ENCODE measurements around the gene GLRA3.
"Not testable (repeated sequence)": the region's sequence is repeated elsewhere in the genome, so short reads cannot be mapped to it uniquely, and the experiment has no call there.

Gene GLRA3

DNA sequence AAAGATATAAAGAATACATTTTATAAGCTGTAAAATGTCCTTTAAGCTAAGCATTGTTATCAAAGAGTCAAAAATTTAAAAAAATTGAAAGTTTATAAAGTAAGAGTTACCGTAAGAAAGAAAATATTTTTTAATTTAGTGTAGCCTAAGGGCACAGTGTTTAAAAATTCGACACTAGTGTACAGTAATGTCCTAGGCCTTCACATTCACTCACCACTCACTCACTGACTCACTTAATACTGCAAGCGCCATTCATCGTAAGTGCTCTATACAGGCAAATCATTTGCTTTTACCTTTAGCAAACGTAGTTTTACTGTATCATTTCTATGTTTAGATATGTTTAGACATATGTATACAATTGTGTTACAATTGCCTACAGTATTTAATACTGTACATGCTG lies 20.2 kb downstream of the GLRA3 start:
- no peak for DNase-seq

DNA sequence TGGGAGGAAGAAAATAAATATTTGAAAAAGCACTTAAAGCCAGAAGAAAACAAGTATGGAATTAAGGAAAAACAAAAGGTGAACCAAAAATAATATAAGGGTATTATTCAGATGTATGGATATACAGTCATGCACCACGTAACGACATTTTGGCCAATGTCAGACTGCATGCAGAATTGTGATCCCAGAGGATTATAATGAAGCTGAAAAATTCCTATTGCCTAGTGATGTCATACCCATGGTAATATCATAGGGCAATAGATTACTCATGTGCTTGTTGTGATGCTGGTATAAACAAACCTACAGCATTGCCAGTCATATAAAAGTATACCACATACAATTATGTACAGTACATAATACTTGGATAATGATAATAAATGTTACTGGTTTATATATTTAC lies 20.9 kb downstream of the GLRA3 start:
- DNase-seq = no peak

DNA sequence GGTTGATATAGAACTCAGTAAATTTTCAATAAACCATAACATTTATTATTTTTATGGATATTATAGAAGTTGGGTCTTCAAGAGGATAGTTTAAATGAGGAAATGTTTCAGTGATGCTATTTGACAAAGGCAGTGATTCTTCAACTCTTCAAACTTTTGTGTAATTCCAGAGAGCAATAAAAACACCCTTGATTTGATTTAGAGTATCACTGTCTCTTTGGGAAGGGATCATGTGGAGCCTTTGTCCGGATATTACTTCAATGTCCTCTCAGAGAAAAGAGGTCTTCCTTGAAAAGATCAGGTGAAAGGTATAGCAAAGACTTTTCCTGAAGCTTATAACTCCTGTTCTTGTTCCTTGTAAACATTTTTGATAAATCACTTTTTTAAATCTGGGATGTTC lies 23.3 kb downstream of the GLRA3 start:
- no peak for DNase-seq

DNA sequence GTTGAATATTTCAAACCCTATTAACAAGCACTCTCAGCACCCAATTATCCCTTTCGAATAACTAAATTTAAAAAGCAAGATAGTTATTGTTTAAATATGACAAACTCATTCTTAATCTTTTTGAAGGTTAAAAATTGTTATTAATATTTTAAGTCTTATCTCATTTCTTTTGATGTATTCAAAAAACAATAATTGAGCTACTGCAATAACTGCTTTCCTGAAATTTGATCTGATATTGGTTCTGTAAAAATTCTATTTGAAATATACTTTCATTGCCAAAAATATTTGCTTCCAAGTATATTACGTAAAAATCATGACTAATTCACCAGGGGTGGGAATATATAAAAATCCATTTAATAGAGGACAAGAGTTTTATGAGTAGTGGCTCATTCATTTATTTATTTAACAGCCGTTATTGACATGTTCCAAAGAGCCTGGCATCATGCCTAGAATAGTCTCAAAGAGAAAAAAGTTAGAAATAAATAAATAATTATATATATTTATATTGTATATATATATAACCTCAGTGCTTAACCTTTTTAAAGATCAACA lies 34.4 kb downstream of the GLRA3 start:
- DNase-seq = no peak

DNA sequence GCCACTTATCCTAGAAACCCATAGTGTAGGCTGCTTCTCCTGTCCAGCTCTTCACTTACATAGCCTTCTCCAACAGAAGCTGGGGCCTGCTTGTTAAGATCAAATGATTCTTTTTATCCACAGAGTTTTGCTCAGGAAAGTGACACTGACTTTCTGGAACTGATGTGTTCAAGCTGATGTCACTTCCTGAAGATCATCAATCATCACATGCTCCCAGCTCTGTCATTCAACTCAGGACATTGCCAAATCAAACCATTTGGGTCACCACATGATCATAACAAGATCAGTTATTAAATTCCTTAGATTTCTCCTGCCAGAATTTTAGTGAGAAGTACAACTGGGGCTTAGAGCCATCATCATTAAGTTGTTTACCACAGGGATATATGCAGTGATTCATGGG lies 39.4 kb downstream of the GLRA3 start:
- DNase-seq = no peak

DNA sequence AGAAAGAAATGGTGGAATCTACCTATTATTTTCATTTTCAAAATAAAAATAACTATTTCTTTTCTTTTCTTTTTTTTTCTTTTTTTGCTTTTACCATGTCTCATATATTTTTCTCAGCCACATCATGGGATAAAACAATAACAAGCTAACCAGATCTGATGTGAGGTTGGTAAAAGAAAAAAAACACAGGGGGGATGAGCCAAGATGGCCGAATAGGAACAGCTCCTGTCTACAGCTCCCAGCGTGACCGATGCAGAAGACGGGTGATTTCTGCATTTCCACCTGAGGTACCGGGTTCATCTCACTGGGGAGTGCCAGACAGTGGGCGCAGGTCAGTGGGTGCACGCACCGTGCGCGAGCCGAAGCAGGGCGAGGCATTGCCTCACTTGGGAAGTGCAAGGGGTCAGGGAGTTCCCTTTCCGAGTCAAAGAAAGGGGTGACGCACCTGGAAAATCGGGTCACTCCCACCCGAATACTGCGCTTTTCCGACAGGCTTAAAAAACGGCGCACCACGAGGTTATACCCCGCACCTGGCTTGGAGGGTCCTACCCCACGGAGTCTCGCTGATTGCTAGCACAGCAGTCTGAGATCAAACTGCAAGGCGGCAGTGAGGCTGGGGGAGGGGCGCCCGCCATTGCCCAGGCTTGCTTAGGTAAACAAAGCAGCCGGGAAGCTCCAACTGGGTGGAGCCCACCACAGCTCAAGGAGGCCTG lies 50.6 kb downstream of the GLRA3 start:
- DNase-seq = not testable (repeated sequence)

DNA sequence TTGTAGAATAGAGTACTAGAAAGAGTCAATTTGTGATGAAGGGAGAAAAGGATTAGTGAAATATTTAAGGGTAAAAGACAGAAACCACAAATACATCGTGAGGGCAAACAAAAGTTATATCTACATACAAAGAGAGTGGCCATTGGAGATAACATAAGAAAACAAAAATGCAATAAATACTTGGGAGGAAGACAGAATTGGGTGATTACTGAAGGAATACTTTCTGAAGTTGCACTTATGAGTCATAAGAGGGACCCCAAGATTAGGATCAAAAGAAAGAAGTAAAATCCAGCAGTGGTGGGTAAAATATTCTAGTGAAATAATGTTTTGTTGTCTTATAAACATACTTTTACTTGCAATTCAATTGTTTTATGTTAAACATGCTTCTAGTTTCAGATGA lies 53.7 kb downstream of the GLRA3 start:
- no peak for DNase-seq

DNA sequence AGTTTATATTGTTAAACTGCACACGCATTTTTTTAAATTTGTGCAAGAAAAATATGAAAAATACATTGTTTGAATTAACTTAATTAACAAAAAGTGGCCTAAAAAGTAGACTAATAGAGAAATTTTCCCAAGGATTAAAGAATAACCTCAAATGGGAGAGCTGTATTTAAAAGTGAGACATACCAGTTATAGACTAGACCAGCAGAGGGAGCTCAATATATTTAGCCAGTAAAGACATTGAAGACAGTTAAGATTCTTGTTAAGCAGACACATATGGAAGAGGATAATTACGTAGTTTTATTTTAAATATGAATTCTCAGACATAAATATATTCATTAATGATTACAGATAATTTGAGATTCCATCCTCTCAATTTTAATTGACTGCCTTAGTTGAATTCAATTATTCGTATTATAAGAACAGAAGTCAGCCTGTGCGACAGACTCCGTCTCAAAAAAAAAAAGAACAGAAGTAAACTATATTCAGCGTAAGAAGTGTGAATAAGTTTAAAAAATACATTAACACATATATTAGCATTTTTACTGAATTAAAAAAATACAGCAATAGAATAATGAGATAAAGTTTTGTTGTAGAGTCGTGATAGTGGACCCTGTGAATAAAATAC lies 64.8 kb downstream of the GLRA3 start:
- peak; percentile 3 for DNase-seq

DNA sequence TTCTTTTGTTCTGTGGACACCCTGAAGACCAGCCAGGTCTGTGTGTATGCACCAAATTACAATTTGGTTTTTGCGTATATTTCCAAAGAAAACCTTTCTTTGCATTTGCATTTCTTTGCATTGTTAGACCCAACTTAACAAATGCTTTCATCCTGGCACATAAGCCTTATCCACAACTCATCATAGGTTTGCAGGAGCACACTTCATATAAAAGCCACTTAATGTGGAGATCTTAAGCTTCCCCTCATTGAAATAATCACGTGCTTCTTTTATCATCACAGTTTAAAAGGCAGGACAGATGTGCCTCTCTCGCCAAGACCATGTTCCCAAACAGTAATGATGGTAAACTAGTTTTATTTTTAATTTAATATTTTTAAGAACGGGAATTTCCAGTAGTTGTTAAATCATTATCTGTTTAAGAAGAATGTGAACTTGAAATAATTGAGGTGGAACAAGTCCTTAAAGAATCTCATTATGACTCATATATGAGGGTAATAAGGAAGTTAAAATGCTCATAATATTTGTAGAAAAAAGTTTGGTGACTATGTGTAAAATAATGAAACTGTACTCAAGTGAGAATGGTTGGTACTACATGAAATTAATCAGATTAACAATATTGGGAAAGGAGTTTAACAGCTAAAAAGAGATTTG lies 65.5 kb downstream of the GLRA3 start:
- DNase-seq = no peak

DNA sequence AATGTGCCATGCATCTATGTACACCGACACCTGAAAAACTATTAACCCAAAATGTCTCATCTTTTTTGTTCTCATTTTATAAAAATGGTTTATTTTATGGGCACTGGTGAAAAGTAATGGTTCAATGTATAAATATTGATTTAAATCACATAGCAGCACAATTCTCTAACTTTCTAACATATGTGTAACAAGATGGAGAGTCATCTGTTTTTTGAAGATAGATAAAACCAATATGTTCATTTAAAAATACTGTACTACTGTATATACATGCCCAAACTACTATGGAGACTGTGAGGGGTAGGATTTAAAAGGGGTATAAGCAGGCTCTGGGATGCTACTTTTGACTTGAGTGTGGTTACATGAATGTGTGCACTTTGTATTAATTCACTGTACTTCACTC lies 67.6 kb downstream of the GLRA3 start:
- no peak for DNase-seq

DNA sequence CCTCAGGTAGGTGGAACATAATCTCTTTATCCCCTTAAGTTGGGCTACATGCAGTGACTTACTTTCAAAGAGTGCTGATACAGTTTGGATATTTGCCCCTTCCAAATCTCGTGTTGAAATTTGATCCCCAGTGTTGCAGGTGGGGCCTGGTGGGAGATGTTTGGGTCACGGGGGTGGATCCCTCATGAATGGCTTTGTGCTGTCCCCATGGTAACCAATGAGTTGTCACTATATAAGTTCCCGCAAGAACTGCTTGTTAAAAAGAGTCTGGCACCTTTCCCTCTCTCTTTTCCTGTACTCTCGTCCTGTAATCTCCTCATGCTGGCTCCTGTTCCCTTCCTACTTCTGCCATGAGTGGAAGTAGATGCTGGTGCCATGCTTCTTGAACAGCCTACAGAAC lies 71.3 kb downstream of the GLRA3 start:
- DNase-seq = no peak

DNA sequence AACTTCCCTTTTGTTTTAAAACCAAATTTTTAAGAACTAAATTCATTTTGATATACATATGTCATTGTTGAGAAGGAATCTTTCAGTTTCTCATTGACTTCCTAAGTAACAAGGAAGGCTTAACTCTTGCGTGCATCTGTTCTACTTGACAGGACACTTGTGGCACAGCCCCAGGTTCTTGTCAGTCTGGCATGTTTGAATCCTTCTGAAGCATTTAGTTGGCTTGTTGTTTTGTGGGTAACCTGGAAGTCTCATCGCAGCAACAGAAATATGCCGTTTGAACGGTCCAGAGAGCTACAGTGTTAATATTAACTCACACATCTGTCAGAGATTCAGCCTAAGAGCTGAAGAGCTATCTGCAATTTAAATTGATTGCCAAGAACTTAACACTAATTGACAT lies 76.0 kb downstream of the GLRA3 start:
- no peak for DNase-seq

DNA sequence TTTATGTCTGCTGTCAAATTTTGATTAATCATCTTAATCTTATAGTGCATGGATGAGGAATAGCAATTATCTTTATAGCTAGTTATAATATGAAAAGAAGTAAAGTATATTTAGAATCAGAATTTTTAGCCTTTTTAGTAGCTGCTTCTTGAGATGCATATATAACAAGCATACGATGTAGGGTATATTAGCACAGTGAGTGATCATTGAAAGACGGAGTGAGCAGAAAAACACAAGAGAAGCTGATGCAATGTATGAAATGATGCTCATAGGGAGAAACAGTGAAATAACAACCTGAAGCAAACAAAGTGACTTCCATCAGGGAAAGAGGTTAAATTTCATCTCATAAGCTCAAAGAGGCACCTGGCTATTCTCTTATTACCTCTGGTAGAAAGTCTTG lies 77.0 kb downstream of the GLRA3 start:
- no peak for DNase-seq

DNA sequence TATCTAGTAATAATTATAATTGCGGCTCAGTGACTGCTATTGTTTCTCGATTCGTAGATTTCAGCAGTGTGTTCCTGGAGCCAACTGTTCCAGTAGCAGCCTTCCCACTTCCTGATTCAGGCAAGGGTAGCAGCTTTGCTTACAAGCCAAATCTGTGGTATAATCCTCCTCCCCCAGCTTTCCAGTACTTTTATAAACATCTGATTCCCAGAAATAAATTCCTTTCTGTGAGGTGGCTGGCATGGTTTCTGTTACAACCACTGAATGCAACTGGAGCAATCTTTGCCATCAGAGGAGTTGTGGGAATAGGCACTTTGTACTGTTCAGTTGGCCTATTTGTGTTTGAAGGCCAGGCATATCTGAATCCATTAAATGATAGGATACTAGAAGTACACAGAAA lies 80.0 kb downstream of the GLRA3 start:
- no peak for DNase-seq

DNA sequence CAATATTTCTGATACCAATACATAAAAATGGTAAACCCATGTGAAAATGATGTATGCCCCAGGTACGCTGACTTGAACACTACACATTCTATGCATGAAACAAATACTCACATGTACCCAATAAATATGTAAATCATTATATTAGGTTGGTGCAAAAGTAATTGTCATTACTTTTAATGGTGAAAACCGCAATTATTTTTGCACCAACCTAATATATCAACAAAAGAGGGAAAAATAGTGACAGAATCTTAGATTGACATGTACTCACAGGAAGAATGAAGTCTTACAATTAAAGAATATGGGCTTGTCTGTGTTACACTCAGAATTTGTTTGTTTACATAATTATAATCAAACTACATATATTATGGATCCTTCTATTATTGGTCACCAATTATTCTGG lies 82.3 kb downstream of the GLRA3 start:
- DNase-seq = no peak

DNA sequence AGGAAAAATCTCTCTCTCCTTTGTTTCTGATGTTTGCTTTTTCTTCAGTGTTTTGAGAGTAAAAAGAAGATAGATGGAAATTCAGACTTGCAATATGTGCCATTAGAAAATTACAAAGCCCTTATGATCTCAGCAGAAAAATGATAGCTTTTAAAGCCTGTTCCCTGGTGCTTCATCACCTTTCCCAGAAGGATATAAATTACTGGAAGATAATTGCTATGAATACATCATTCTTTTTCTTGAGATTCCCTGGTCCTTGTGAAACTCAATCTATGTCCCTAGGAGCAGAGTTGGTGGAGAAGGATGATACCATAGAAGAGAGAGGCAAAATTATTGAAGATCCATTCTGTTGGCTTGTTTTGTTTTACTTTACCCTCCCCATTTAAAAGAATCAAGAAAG lies 86.5 kb downstream of the GLRA3 start:
- DNase-seq = no peak

DNA sequence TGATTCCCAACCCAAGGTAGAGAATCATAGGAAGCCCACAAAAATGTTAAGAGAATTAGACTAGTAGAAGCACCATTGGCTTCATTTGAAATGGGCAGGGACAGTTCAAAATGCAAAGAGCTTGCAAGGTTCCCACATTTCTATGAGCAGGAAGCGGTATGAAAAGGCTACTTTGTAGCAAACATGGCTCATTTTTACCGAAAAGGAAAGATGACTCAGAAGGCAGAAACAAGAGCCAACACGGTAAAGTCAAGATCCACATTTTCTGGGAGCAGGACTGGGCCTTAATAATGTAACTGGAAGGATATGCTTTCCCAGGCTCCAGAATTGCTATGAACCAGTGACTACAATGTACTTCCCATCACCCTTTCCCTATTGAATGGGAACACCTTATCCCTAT lies 89.5 kb downstream of the GLRA3 start:
- no peak for DNase-seq

DNA sequence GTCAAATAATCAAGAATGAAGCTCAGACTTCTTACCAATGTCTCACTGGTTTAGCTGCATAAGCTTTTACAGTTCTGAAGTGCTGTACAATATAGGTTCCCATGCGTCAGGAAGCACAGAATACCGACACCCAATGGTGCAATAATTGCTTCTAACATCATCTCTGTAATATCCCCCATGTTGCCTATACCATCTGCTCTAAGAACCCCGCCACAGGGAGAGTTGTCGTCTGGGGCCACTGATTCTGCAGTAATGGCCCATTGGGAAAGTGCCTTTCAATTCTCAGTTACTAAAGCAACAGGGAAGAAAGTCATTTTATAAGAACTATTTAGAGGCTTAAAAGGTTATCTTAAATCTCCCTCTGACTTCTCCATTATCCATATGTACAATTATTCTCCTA lies 94.9 kb downstream of the GLRA3 start:
- DNase-seq = no peak

DNA sequence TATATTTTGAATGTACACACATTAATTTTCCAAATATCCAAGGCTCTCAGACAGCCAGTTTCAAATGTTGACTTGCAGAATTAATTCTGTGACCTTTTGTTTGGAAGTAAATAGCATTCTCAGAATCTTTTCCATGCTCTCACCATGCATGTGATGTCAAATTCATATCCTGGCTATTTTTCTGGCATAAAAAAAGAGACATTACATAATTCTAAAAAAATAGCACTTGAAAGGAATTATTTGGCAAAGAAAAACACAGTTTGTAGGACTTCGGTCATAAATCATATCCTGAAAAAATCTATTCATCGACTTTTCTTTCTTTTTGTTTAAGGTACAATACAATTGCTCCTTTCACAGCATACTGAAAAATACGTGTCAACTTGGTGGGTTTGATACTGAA lies 111.2 kb downstream of the GLRA3 start:
- DNase-seq = no peak

DNA sequence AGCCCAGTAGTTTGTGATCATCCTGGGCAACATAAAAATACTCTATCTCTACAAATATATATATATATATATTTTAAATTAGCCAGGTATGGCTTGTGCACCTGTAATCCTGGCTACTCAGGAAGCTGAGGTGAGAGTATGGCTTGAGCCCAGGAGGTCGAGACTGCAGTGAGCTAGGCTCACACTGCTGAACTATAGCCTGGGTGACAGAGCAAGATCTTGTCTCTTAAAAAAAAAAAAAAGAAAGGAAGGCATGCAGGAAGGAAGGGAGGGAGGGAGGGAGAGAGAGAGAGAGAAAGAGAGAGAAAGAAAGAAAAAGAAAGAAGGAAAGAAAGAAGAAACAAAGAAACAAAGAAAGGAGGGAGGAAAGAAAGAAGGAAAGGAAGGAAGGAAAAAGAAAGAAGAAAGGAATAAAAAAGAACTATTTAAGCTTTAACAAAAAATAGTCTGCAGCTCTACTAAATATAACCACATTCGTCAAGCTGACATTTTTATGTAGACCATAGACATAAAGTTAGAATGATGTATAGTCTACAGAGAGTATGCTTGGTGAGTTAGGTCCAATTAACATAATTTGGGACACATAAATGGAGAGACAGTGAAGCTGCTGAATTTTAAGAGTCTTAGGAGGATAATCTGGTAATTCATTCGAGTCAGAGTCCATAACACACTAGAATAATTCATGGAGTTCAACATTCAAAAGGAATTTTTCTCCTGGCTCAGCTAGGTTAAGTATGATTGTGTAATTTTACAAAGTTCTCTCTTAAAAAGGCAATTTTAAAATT lies 111.9 kb downstream of the GLRA3 start:
- no peak for DNase-seq

DNA sequence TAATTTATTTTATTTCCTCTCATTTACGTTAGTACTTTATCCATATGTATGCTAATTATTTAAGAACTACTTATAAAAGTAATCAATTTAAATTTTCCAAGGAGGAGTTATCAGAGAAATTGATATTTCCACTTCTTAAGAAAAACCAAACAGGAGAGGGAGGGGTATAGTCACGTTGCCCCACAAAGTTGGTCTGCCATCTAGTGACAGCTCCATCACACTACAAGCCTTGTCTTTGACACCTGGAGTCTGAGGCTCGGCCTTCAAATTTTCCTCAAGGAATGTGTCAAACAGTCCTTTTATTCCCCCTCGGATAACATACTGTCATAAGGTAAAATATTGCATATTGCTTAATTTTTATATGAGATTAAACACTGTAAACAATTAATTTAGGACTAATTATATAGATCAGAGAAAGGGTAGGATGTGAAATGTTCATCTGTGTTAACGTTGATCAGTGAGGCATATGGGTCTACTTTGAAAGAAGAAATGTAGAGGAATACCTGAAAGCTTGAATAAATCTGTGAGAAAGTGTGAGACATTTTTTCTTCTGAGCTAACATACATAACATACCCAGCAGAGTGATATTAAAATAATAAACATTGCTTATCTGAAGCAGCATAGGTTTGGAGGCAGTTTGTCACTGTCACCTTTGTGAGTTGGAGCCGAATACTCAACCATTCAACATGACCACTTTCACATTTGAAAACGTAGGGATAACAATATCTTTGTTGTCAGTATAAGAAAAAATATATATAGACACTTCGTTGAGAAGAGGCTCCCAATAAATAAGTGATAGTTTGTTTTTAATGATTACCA lies 114.4 kb downstream of the GLRA3 start:
- DNase-seq = no peak

DNA sequence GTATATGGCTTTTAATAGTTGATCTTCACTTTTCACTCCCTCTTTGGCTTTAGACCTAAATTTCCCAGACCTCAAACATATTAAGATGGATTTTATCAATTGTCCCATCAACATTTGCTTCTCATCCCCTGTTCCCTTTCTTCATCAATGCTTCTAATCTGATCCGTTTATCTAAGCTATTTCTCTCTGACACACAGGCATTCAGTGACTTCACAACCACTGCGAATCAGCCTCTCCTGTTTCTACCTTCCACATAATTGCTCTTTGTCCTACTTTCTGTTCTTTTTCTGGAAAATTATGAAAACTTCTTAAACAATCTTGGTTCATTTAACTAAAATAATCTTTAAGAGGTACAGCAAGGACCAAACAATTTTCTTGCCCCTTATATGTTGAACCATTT lies 115.2 kb downstream of the GLRA3 start:
- DNase-seq = no peak

DNA sequence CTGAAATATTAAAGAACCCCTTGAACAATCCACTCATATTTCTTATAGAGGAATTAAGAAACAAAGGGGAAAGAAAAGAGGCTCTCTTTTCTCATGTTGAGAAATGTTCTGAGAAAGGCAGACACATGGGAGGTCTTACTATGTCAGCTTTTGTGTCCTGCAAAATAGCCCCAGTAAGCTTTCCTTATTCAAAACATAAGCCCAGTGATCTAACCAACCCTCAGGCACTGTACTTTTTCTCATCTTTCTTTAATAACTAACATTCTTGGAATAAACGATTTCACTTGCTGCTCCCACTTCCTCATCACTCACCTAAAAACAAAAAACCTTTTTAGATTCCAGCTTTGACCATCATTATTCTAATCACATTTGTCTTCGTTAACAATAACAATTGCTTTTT lies 115.9 kb downstream of the GLRA3 start:
- DNase-seq = no peak

Measured in NCI-H1694 (cell line).